GM19395 (cell line): ENCODE data around the gene PDLIM7.

Experiments used
- ATAC-seq: cut with Tn5 transposase; IDR thresholded peaks from one replicate; pipeline ENCODE4 v1.9.1; 2021; ENCODE audit warnings: mild to moderate bottlenecking, moderate library complexity; ENCODE audit not compliant: unreplicated experiment

The PDLIM7 gene

DNA sequence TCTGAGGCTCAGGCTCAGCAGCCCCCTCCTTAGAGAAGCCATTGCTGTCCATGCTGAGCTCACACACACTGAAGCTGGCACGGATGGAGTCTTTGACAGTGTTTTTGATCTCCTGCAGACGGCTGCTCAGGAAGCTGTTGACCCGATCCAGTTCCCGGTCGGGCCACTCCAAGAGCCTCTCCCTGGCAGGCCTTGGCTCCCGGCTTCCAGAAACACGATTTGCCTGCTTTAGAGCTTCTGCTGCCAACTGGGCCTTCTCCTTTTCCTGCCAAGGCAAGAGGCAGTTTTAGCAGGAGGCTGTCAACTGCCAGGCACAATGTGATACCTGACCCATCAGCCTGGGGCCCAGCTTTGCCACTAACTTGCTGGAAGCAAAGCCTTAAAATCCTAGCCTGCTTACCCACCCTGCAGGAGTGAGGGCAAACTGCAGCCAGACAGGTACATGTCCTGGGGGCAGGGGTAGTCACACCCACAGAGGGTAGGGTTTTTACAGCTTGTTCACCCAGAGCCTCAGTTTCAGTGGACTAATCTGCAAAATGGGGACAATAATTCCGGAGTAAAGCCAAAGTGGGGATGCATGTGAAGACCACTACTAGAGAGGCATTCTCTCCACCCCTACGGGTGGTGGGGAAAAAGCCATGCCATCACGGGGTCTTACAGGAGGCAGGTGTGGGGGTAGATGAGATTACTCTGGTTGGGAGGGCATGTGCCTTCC lies 27.7 kb upstream of the PDLIM7 start:
- no peak for ATAC-seq

DNA sequence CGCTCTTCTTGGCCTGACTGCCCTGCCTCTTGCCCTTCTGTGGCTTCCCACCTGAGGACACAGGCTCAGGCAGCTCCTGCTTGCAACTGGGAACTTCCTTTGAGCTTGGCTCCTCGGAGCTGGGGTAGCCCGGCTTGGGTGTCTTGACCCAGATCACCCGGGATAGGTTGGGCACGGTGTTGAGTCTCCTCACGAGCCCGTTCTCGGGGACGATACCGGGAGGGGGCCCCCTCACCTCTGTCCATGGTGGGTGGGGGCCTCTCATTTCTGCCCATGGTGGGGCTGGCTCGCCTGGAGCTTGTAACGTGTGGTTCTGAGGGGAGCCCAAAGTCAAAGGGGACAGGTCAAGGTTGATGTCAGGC lies 27.1 kb upstream of the PDLIM7 start:
- no peak for ATAC-seq

GRCh38 chr5:177523711-177524538 lies 26.5 kb upstream of the PDLIM7 start:
- ATAC-seq, result no peak

DNA sequence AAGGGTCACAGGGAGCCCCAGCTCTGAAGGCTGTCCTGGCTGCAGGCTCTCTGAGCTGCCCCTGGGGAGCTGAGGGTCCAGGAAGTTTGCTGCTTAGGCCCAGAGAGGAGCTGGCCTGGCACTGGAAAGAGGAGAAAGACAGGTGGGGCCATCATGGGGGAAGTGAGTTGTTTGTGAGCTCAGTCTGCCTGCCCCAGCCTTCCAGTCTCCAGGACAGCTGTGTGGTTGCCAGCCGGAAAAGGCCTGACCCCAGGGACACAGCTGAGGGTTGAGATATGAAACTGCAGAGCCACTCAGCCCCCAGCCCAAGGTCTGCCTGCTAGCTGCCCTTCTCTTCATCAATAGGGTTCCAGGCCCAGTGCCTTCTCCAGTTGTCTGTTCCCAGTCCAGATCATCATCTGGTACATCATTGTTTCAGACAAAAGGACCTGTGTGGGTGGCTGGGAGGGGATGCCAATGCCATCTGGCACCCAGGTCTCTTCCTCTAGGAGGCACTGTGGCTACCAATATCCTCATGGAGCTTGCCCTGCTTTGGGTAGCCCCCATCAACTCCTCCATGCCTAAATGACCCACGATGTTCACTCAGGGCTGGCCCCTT lies 23.6 kb upstream of the PDLIM7 start:
- ATAC-seq, result no peak

- no peak for ATAC-seq
Observed at GRCh38 chr5:177520271-177520670, 22.9 kb upstream of the PDLIM7 start.

GRCh38 chr5:177519463-177520235 lies 22.2 kb upstream of the PDLIM7 start:
- ATAC-seq, result no peak

DNA sequence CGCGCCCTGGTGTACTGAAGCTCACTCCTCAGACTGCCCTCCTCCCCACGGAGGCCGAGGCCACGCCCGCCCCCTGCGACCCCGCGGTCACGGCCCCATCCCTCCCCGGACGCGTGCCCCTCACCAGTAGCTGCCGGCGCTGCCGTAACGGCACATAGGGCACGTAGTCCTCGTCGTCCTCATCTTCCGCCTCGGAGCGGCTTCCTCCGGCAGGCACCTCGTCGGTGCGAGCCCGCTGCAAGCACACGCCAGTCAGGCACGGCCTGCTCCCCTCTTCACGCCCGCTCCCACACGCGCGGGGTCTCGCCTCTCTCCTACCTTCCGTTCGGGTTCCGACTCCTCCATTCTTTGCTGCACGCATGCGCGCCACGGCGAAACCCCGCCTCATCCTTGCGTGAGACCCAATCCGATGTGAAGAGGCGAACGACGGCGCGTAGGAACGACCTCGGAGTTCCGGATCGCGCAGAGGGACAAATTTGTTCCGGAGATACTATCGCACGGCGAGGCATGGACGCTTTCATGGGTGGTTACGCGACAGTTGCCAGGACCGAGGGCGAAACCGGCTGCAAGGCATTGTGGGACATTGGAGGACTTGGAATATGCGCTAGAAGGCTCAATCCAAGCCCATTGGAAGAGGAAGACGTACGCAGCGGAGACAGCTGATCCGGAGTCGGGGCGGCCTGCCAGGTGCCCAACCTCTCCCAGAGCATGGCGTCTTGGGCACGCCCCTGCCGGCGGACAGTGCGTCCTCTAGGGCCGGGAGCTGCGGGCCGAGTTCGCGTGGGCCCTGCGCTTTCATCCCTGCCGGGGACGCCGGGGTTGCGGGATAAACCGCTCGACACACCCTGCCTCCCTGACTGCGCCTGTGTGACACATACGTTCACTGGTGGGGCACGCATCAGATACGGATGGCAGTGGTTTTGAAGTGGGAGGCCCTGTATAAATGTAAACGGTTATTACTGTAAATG lies 19.5 kb upstream of the PDLIM7 start, which contains the start of gene DDX41:
Gene DDX41, minus strand, starts transcription at position 361 of the 968 bp plus-strand sequence. Its CDS starts 16 bp downstream, at position 345.
- ATAC-seq, result peak; percentile 85

GRCh38 chr5:177515580-177515979 lies 18.2 kb upstream of the PDLIM7 start:
- no peak for ATAC-seq

DNA sequence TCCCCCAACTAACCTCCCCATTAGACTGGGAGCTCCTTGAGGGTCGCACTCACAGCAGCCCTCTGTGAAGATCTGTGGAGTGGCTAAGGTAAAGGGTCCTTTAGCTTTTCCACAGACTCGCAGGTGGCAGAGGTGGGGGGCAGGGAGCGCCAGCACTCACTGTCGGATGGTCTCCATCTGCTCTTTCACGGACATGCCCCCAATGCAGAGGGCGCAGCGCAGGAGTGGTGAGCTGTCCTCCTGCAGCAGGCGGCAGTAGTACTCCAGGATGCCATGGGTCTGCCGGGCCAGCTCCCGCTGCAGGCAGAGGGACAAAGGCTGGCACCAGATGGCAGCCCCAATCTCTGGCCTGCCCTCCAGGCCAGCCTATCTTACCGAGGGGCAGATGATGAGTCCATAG lies 17.1 kb upstream of the PDLIM7 start:
- ATAC-seq, result no peak

DNA sequence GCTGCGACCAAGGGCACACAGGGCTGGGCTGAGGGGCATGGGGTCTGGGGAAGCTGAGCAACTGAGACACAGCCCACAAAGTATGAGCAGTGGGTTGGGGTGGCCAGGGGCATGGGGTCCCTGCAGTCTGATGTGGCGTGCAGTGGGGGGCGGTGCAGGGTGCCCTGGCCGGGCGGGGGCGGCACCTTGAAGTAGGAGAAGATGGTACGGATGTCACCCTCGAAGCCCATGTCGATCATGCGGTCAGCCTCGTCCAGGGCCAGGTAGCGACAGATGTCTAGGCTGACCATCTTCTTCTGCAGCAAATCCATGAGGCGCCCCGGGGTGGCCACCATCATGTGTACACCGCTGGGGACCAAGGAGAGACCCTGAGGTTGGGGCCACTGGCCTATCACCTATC lies 16.1 kb upstream of the PDLIM7 start:
- ATAC-seq, result no peak

DNA sequence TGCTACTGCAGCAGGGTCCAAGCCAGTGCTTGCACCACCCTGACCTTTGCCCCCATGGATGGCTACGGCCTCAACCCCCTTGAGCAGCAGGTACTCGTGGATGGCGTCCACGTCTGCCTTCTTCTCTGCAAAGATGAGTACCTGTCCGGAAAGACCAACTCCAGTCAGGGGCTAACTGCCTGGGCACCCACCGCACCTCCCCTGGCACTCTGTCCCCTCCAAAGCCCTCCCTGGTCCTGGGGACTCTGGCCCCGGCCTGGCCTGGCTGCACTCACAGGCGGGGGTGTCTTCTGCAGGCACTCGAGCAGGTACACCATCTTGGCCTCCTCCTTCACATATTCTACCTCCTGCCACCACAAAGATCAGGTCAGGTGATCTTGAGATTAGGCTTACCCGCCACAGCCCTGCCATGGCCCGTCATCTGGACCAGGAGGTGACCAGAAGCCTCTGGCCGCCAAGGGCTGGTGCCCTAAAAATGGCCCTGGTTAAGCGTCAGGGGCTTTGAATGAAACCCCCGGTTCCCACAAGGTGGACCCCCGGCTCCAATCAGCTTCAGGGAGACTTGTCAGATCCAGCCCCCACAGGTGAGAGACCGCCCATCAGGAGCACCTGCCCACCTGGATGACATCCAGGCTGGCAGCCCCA lies 15.5 kb upstream of the PDLIM7 start:
- no peak for ATAC-seq

GRCh38 chr5:177511796-177512675 lies 14.6 kb upstream of the PDLIM7 start:
- no peak for ATAC-seq

DNA sequence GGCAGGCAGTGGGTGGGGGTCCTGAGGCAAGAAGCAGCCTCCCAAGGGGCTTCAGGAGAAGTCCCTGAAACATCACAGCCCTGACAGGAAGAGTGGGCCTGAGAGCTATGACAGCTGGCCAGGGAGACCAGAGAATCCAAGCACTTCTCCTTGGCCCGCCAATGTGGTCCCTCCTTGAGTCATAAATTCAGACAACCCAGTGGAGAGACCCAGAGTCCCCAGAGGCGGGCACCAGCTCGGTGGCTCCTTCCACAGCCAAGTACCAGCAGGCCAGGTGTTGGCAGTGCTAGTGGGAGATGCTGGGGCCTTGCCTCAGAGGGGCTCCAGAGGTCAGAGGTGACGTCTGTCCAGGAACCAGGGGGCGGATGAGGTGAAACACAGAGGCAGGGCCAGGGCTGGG lies 13.8 kb upstream of the PDLIM7 start:
- no peak for ATAC-seq

DNA sequence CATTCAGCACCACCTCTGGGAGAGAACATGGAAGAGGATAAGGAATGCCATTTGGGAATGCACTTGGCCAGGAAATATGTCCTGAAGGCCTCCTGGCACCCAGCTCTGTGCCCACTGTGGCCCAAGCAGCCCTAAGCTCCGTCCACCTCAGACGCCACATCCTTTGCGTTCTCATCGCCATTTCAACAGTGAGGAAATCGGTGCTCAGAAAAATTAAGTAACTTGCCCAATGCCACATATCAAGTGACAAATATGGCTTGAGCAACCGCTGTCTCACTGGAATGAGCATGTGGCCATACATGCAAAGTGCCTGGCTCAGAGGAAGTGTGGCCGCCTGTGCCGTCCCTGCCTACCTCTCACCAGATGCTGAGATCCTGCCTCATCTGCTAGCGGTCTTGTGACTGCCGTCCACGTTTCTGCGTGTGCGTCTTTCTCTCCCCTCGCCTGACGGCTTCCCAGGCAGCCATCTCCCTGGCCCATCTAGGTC lies 13.2 kb upstream of the PDLIM7 start:
- no peak for ATAC-seq

- no peak for ATAC-seq
Observed at GRCh38 chr5:177509991-177510566, 12.7 kb upstream of the PDLIM7 start.

- ATAC-seq, result peak; percentile 30
Observed at GRCh38 chr5:177509381-177509951, 12.1 kb upstream of the PDLIM7 start, which contains the start of gene DOK3. TSS of gene DOK3 (minus strand) at chr5:177509826. CDS start at chr5:177509540, 286 bp downstream.

DNA sequence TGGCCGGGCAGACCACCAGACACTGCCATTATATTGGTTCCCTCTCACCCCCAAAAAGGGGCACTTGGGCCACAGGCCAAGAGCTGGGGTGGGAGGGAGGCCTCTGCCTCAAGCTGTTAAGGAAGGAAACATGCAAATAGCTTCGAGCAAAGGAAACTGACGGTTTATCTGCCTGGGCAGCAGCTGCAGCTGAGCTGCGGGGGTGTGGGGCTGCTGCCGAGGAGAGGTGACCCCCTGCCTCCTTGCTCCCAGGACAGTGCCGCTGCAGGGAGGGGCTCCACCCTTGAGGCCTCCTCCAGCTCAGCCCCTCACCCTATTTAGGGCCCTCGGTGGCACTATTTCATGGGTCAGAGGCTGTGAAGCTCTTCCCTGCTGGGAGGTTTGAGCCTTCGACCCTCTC lies 11.4 kb upstream of the PDLIM7 start:
- peak; percentile 36 for ATAC-seq

- ATAC-seq, result no peak
Observed at GRCh38 chr5:177508221-177508611, 10.8 kb upstream of the PDLIM7 start.
